WI38 (cell line): ENCODE measurements around the gene OGFR.

Source experiments
- H3K4me3 ChIP-seq: 2 replicates; pipeline ENCODE4 v1.5.1; 2011; ENCODE audit warnings: low read depth, mild to moderate bottlenecking, control low read depth, low read length
- TF ChIP-seq, protein P1 (sequence below): IDR thresholded peaks from 2 replicates; pipeline ENCODE4 v1.5.1; 2012; ENCODE audit warnings: low read depth, mild to moderate bottlenecking, control low read depth, low read length

OGFR gene

DNA sequence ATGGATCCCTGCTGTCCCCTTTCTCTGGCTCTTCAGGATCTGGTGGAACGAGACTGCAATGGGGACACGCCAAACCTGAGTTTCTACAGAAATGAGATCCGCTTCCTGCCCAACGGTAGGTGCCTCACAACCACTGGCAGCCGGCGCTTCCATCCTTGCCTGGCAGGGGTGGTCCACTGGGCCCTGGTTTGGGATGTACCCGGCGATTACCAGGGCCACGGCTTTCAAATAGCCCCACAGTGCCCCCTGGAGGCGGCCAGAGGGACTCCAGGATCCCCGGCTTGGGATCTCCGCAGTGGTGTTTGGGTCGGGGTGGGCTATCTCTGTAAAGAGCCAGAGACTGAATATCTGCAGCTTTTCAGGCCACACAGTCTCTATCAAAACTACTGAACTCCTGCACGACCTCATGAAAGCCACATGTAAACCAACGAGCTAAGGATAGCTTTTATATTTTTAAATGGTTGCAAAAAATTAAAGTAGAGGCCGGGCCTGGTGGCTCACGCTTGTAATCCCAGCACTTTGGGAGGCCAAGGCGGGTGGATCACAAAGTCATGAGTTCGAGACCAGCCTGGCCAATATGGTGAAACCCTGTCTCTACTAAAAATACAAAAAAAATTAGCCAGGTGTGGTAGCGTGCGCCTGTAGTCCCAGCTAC is 3.7 kb downstream of the OGFR start:
- no peak overlapping the region for H3K4me3 ChIP-seq
- TF ChIP-seq, protein P1, sequence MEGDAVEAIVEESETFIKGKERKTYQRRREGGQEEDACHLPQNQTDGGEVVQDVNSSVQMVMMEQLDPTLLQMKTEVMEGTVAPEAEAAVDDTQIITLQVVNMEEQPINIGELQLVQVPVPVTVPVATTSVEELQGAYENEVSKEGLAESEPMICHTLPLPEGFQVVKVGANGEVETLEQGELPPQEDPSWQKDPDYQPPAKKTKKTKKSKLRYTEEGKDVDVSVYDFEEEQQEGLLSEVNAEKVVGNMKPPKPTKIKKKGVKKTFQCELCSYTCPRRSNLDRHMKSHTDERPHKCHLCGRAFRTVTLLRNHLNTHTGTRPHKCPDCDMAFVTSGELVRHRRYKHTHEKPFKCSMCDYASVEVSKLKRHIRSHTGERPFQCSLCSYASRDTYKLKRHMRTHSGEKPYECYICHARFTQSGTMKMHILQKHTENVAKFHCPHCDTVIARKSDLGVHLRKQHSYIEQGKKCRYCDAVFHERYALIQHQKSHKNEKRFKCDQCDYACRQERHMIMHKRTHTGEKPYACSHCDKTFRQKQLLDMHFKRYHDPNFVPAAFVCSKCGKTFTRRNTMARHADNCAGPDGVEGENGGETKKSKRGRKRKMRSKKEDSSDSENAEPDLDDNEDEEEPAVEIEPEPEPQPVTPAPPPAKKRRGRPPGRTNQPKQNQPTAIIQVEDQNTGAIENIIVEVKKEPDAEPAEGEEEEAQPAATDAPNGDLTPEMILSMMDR, result peak; percentile 94

DNA sequence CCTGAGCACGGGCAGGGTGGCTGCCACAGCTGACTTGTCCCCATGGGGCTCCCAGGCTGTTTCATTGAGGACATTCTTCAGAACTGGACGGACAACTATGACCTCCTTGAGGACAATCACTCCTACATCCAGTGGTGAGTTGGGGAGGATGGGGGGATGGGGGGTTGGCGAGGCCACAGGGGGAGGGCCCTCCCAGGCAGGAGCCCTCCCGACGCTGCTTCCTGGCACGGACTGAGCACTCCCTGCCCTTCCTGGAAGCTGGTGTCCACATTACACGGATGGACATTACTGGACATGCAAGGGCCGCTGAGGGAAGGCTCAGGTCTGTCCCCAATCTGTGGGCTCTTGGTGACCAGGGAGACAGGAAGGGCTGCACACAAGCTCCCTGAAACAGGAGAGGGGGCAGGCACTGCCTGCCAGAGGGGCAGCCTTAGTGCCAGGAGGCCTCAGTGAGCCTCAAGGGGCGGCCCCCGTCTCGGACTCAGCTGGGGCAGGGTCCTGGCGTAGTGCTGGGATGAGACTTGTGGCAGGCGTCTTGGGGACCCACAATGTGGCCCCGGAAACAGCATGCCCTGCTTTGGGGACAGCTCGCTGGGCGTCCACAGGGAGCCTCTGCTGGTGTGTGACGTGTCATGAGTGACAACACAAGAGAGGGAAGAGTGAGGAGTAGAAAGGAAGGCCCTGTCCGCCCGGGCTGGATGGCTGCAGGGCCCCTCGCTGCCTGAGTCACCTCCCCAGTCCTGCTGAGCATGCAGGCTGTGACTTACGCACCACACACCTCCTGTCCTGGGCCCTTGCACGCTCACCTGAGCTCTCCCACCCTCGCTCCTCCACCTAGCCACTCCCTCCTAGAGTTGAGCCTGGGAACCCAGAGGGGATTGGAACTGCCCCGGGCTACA is 5.1 kb downstream of the OGFR start:
- TF ChIP-seq, protein P1, result no peak
- no peak overlapping the region for H3K4me3 ChIP-seq

DNA sequence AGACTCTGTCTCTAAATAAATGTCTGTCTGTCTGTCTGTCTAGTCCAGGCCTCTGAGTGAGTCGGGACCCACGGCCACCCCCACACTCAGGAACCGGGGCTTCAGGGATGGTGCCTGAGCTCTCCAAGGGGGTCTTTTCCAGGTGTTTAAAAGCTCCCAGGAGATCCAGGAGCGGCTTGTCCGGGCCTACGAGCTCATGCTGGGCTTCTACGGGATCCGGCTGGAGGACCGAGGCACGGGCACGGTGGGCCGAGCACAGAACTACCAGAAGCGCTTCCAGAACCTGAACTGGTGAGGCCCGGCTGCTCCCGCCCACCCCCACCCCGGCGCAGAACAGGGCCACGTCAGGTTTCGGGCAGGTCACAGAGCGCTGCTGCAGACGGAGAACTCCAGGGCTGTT is 6.7 kb downstream of the OGFR start:
- no peak overlapping the region for H3K4me3 ChIP-seq
- TF ChIP-seq, protein P1, result no peak

DNA sequence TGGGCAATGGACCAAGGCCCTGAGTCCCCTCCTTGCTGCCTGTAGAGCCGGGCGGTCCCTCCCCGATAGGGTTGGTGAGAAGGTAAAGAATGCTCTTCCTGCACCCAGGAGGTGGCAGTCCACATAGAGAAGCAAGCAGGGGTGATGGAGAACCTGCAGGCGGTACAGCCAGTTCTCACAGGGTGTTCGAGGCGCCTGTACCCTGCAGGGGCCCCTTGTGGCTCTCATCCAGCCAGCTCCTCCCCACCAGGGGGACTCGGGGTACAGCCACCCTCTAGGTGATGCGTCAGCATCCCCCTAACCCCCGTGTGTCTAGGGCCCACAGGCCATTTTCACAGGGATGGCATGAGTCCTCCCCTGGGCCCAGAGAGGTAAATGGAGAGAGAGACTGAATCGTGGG is 7.1 kb downstream of the OGFR start:
- TF ChIP-seq, protein P1, result no peak
- no peak overlapping the region for H3K4me3 ChIP-seq

DNA sequence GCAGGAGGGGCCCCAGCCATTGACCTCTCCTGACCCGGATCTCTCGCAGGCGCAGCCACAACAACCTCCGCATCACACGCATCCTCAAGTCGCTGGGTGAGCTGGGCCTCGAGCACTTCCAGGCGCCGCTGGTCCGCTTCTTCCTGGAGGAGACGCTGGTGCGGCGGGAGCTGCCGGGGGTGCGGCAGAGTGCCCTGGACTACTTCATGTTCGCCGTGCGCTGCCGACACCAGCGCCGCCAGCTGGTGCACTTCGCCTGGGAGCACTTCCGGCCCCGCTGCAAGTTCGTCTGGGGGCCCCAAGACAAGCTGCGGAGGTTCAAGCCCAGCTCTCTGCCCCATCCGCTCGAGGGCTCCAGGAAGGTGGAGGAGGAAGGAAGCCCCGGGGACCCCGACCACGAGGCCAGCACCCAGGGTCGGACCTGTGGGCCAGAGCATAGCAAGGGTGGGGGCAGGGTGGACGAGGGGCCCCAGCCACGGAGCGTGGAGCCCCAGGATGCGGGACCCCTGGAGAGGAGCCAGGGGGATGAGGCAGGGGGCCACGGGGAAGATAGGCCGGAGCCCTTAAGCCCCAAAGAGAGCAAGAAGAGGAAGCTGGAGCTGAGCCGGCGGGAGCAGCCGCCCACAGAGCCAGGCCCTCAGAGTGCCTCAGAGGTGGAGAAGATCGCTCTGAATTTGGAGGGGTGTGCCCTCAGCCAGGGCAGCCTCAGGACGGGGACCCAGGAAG is 7.7 kb downstream of the OGFR start:
- TF ChIP-seq, protein P1, result no peak
- H3K4me3 ChIP-seq, result no peak overlapping the region

DNA sequence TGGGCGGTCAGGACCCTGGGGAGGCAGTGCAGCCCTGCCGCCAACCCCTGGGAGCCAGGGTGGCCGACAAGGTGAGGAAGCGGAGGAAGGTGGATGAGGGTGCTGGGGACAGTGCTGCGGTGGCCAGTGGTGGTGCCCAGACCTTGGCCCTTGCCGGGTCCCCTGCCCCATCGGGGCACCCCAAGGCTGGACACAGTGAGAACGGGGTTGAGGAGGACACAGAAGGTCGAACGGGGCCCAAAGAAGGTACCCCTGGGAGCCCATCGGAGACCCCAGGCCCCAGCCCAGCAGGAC is 8.2 kb downstream of the OGFR start:
- TF ChIP-seq, protein P1, result no peak

DNA sequence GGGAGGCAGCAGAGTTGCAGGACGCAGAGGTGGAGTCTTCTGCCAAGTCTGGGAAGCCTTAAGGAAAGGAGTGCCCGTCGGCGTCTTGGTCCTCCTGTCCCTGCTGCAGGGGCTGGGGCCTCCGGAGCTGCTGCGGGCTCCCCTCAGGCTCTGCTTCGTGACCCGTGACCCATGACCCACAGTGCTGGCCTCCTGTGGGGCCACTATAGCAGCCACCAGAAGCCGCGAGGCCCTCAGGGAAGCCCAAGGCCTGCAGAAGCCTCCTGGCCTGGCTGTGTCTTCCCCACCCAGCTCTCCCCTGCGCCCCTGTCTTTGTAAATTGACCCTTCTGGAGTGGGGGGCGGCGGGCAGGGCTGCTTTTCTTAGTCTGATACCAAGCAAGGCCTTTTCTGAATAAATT is 9.0 kb downstream of the OGFR start:
- TF ChIP-seq, protein P1, result no peak
- H3K4me3 ChIP-seq, result no peak overlapping the region

More for the DNA sequence above, 8.2 kb downstream of the OGFR start:
- no peak overlapping the region for H3K4me3 ChIP-seq
